Lung (tissue), 12 donors: ENCODE data around the gene C2CD3. TPM values are rescaled to one million over a fixed set of nuclear protein-coding genes. Genes with fewer than 3 reads are reported as not detected.
A peak's percentile ranks its signal among the peaks of the same experiment; 100 is the strongest.

Source experiments
- ATAC-seq: fragments of 200-7000 bp; cut with Tn5 transposase; one replicate; pipeline ENCODE4 v1.9.1; 2020; ENCODE audit warnings: moderate number of reproducible peaks; ENCODE audit not compliant: insufficient read depth, low FRiP score
- DNase-seq, 3 donors: peaks; one replicate each; pipeline ENCODE4 v3.0.0-alpha.2; 2013 to 2017
- H3K27ac ChIP-seq, 2 donors: one replicate each; pipeline ENCODE4 v1.5.1; 2013; ENCODE audit warnings: mild to moderate bottlenecking in 2 of 2, moderate library complexity in 2 of 2, control low read depth in 1 of 2, inconsistent platforms in 1 of 2, low read depth in 1 of 2, low read length in 1 of 2
- H3K27me3 ChIP-seq, 3 donors: one replicate each; pipeline ENCODE4 v1.5.1; 2013; ENCODE audit warnings: low read length in 2 of 3; ENCODE audit not compliant: control insufficient read depth in 3 of 3, insufficient read depth in 3 of 3
- H3K36me3 ChIP-seq, 4 donors: one replicate each; pipeline ENCODE4 v1.5.1; 2013; ENCODE audit warnings: low read length in 4 of 4, mild to moderate bottlenecking in 1 of 4, moderate library complexity in 1 of 4; ENCODE audit not compliant: control insufficient read depth in 4 of 4, insufficient read depth in 4 of 4
- H3K4me1 ChIP-seq, 5 donors: one replicate each; pipeline ENCODE4 v1.5.1; 2013; ENCODE audit warnings: low read length in 5 of 5, mild to moderate bottlenecking in 2 of 5, moderate library complexity in 1 of 5; ENCODE audit not compliant: control insufficient read depth in 5 of 5, insufficient read depth in 5 of 5
- H3K4me3 ChIP-seq: one replicate; pipeline ENCODE4 v1.5.1; 2013; ENCODE audit warnings: mild to moderate bottlenecking, control low read depth, moderate library complexity
- H3K9ac ChIP-seq, 2 donors: one replicate each; pipeline ENCODE4 v1.5.1; 2013; ENCODE audit warnings: low read length in 2 of 2, control low read depth in 1 of 2; ENCODE audit not compliant: insufficient read depth in 1 of 2
- H3K9me3 ChIP-seq, 4 donors: one replicate each; pipeline ENCODE4 v1.5.1; 2013; ENCODE audit warnings: low read length in 3 of 4, mild to moderate bottlenecking in 1 of 4, moderate library complexity in 1 of 4; ENCODE audit not compliant: control insufficient read depth in 4 of 4, insufficient read depth in 3 of 4
- CTCF ChIP-seq: IDR thresholded peaks from 2 replicates; pipeline ENCODE4 v1.5.1; 2012; ENCODE audit warnings: mild to moderate bottlenecking; ENCODE audit errors: control extremely low read depth, extremely low read depth
- WGBS, 2 donors: extraction: QIAGEN DNeasy Blood & Tissue Kit; methylation state at CpG; one replicate each; pipeline ENCODE4 v1.1.7; 2013; 5-methylcytosine and 5-hydroxymethylcytosine counted together
- polyA plus RNA-seq, 2 donors: library from polyadenylated mRNA; stranded (reverse); fragments of 200-250 nt; gene quantifications; one replicate each; pipeline ENCODE4 v1.2.1, GENCODE V29; 2013
- total RNA-seq, 2 donors: library from RNA; depleted of rRNA in 1 of 2; stranded (reverse); fragments of >200 nt in 1 of 2; gene quantifications; one replicate each; pipeline ENCODE4 v1.2.1, GENCODE V29; 2014 to 2021
- donor health status: control.
- donor health status: control.
- donor health status: Bipolar disorder and iron deficiency.
- donor health status: healthy.
- donor health status: DM: yes; HTN: yes; CAD: no.

Gene C2CD3
- total and polyA plus RNA-seq, 4 donors: 10.2 to 31.3 (median 20.7) TPM

- Histone ChIP-seq H3K4me3 (no peak overlapping the region), H3K27me3 (no peaks in the 10 kb centered on the region), H3K27ac (peak overlapping the region in 1 of 2 donors; percentile 21), H3K9me3 (peaks cover 0 to 1% (median 0%) of the 10 kb centered on the region in 4 donors), H3K9ac (no peak overlapping the region), H3K4me1 (peaks cover 4 to 13% (median 7%) of the 10 kb centered on the region in 5 donors), H3K36me3 (peaks cover 0 to 11% (median 3%) of the 10 kb centered on the region in 4 donors)
- DNase-seq (no peak), ATAC-seq (no peak)
- no peak for TF ChIP-seq CTCF
These were observed 147.5 kb downstream of the C2CD3 start for GRCh38 chr11:74023276-74023675.

- ATAC-seq: no peak
- Histone ChIP-seq H3K4me1 (peaks cover 4 to 14% (median 7%) of the 10 kb centered on the region in 5 donors), H3K36me3 (peaks cover 0 to 11% (median 0%) of the 10 kb centered on the region in 4 donors)
These were observed 148.3 kb downstream of the C2CD3 start for GRCh38 chr11:74022546-74022945.

DNA sequence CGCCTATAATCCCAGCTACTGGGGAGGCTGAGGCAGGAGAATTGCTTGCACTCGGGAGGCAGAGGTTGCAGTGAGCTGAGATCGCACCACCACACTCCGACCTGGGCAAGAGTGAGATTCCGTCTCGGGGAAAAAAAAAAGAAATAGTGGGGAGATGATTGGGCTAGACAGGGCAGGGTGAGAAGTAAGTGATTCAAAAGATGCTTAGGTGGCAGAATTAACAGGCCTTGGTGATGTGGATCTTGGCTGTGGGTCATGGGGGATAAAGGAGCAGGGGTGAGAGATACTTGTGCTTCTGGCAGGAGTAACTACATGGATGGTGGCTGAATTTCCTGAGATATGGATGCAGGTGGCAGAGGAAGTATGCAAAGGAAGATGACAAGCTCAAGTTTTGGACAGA, 148.8 kb downstream of the C2CD3 start:
- Histone ChIP-seq H3K9me3 (no peaks in the 10 kb centered on the region), H3K9ac (no peak overlapping the region), H3K36me3 (peaks cover 0 to 10% (median 0%) of the 10 kb centered on the region in 4 donors), H3K27me3 (no peaks in the 10 kb centered on the region), H3K4me3 (no peak overlapping the region), H3K4me1 (peaks cover 4 to 14% (median 7%) of the 10 kb centered on the region in 5 donors), H3K27ac (peak overlapping the region in 1 of 2 donors; percentile 46)
- TF ChIP-seq CTCF: no peak
- no peak for DNase-seq
- WGBS, 2 donors: 98 to 99% methylated on average over 6 of the region's 6 CpGs
- ATAC-seq: no peak

More at GRCh38 chr11:74022546-74022945, 148.3 kb downstream of the C2CD3 start:
- Histone ChIP-seq H3K4me3 (no peak overlapping the region), H3K9me3 (no peaks in the 10 kb centered on the region), H3K27ac (peak overlapping the region in 1 of 2 donors; percentile 21), H3K27me3 (no peaks in the 10 kb centered on the region), H3K9ac (no peak overlapping the region)
- TF ChIP-seq CTCF: no peak
- no peak for DNase-seq
- WGBS, 2 donors: 68 to 80% methylated on average over 6 of the region's 6 CpGs

DNA sequence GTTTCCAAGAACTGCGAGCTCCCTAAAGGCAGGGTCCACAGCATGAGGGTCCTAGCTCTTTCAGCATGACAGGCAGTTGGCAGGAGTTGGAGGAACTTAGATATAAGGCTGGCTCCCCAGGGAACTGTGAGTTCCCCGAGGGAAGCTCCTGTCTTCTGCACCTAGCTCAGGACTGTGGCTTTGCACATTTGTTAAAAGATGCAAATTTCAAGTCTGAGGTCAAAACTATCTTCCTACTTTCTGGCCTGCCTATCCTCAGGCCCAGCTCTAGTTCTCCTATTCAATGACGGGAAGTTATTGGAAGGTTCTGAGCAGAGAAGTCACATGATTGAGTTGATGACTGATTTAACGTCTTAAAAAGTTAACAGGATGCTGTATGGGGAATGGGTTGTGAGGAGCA, 150.3 kb downstream of the C2CD3 start:
- 44 to 64% methylated on average over 4 of the region's 4 CpGs for WGBS, 2 donors
- H3K27me3 ChIP-seq: no peaks in the 10 kb centered on the region
- peaks cover 4 to 19% (median 7%) of the 10 kb centered on the region in 5 donors for H3K4me1 ChIP-seq
- H3K4me3 ChIP-seq: no peak overlapping the region
- H3K9me3 ChIP-seq: no peaks in the 10 kb centered on the region
- TF ChIP-seq CTCF: no peak
- peaks cover 0 to 8% (median 1%) of the 10 kb centered on the region in 4 donors for H3K36me3 ChIP-seq
- H3K9ac ChIP-seq: no peak overlapping the region
- peak overlapping the region in 1 of 2 donors; percentile 63 for H3K27ac ChIP-seq
- DNase-seq: peak in 1 of 3 donors; percentile 11
- no peak for ATAC-seq
